Keratinocyte (primary cell): Measurements from ENCODE around the gene SCN8A. TPM values are rescaled to one million over a fixed set of nuclear protein-coding genes. Genes with fewer than 3 reads are reported as not detected.

ENCODE experiments used
- DNase-seq: peaks from one replicate; pipeline ENCODE4 v3.0.0-alpha.2; 2011; ENCODE audit warnings: low read depth, missing footprints, low spot score
- FAIRE-seq: peaks from 2 replicates; lab custom pipeline; 2011; peaks lifted over from hg19 to GRCh38; lab: Jason Lieb, UNC
- H2AFZ ChIP-seq: 2 replicates; pipeline ENCODE4 v1.6.0; 2012; ENCODE audit warnings: low read length, control low read depth, inconsistent platforms; ENCODE audit not compliant: control insufficient read depth
- H3K27ac ChIP-seq: 2 replicates; pipeline ENCODE4 v1.5.1; 2011; ENCODE audit warnings: low read length; ENCODE audit not compliant: control insufficient read depth, insufficient read depth
- H3K27me3 ChIP-seq: 3 replicates; pipeline ENCODE4 v1.6.0; 2011; ENCODE audit warnings: low read length; ENCODE audit not compliant: control insufficient read depth, insufficient read depth; ENCODE audit errors: extremely low read depth
- H3K36me3 ChIP-seq, 2 experiments: 2 replicates in 1 of 2; 3 replicates in 1 of 2; pipeline ENCODE4 v1.5.1; 2011; ENCODE audit warnings: low read length in 2 of 2, mild to moderate bottlenecking in 1 of 2; ENCODE audit not compliant: control insufficient read depth in 2 of 2, insufficient read depth in 2 of 2; ENCODE audit errors: extremely low read depth in 1 of 2
- H3K4me1 ChIP-seq: 3 replicates; pipeline ENCODE4 v1.5.1; 2011; ENCODE audit warnings: low read length; ENCODE audit not compliant: control insufficient read depth, insufficient read depth; ENCODE audit errors: extremely low read depth
- H3K4me2 ChIP-seq: 3 replicates; pipeline ENCODE4 v1.6.0; 2011; ENCODE audit warnings: low read depth, low read length; ENCODE audit not compliant: control insufficient read depth, insufficient read depth; ENCODE audit errors: extremely low read depth
- H3K4me3 ChIP-seq, 3 experiments: fragments of 200-600 bp in 1 of 3; sonication (generic) in 1 of 3; 2 replicates in 2 of 3; 3 replicates in 1 of 3; pipeline ENCODE4 v1.5.1; 2011 to 2016; ENCODE audit warnings: low read length in 3 of 3, mild to moderate bottlenecking in 3 of 3, control low read depth in 2 of 3, inconsistent platforms in 1 of 3, low read depth in 1 of 3, mixed read lengths in 1 of 3, mixed run types in 1 of 3, moderate library complexity in 1 of 3; ENCODE audit not compliant: control insufficient read depth in 2 of 3, insufficient read depth in 2 of 3; ENCODE audit errors: extremely low read depth in 1 of 3
- H3K79me2 ChIP-seq: 2 replicates; pipeline ENCODE4 v1.6.0; 2012; ENCODE audit warnings: low read length; ENCODE audit not compliant: control insufficient read depth, insufficient read depth
- H3K9ac ChIP-seq: 3 replicates; pipeline ENCODE4 v1.6.0; 2011; ENCODE audit warnings: low read length; ENCODE audit not compliant: control insufficient read depth, insufficient read depth; ENCODE audit errors: extremely low read depth
- H3K9me1 ChIP-seq: 3 replicates; pipeline ENCODE4 v1.6.0; 2011; ENCODE audit warnings: low read length; ENCODE audit not compliant: control insufficient read depth, insufficient read depth; ENCODE audit errors: extremely low read depth
- H3K9me3 ChIP-seq: 2 replicates; pipeline ENCODE4 v1.5.1; 2012; ENCODE audit warnings: low read depth, low read length; ENCODE audit not compliant: control insufficient read depth
- H4K20me1 ChIP-seq: 3 replicates; pipeline ENCODE4 v1.6.0; 2011; ENCODE audit warnings: low read length; ENCODE audit not compliant: control insufficient read depth, insufficient read depth; ENCODE audit errors: extremely low read depth
- EZH2 ChIP-seq: IDR thresholded peaks from one replicate; pipeline ENCODE4 v1.6.1; 2012; ENCODE audit warnings: inconsistent platforms, mild to moderate bottlenecking, low read length, moderate library complexity
- dilution Hi-C: fragments of 300-500 bp; cut with MboI; formaldehyde crosslinking; loops from one replicate; pipeline ENCODE4 v1.7.0; 2020; ENCODE audit warnings: low sequenced_read_pairs; ENCODE audit not compliant: extremely low pct_ligation_motif_present
- polyA plus RNA-seq, 5 experiments: library from polyadenylated mRNA; depleted of rRNA in 3 of 5; stranded (reverse) in 3 of 5; stranded (forward) in 1 of 5; unstranded in 1 of 5; fragments of >200 nt; gene quantifications; 1 replicate in 1 of 5; 2 replicates in 3 of 5; 3 replicates in 1 of 5; pipeline versions ENCODE4 v1.2.1 to v1.2.3, GENCODE V29; 2011 to 2012; ENCODE audit warnings: missing spikeins in 2 of 5, low read depth in 1 of 5, low replicate concordance in 1 of 5
- TF ChIP-seq, protein P1 (sequence below), 3 experiments: IDR thresholded peaks in 1 of 3; conservative IDR thresholded peaks in 1 of 3; optimal IDR thresholded peaks in 1 of 3; 2 replicates in 2 of 3; 3 replicates in 1 of 3; pipeline versions ENCODE3 to v1.5.1; 2011; ENCODE audit warnings: low read length in 3 of 3, mild to moderate bottlenecking in 3 of 3, moderate library complexity in 2 of 3, control low read depth in 1 of 3, inconsistent platforms in 1 of 3; ENCODE audit not compliant: insufficient read depth in 2 of 3; ENCODE audit errors: extremely low read depth in 1 of 3

The SCN8A gene
- polyA plus RNA-seq, 1 donor (not counting 4 experiments of a cell fraction or from before 2014, with no cell fraction given): 1.1 TPM

- no peaks in the 10 kb centered on the region for H3K36me3 ChIP-seq
- no peak for FAIRE-seq
- dilution Hi-C loops: no loop called here
- no peak overlapping the region for H2AFZ ChIP-seq
- H3K9me3 ChIP-seq: no peaks in the 10 kb centered on the region
- H3K9ac ChIP-seq: no peak overlapping the region
- TF ChIP-seq, protein P1, sequence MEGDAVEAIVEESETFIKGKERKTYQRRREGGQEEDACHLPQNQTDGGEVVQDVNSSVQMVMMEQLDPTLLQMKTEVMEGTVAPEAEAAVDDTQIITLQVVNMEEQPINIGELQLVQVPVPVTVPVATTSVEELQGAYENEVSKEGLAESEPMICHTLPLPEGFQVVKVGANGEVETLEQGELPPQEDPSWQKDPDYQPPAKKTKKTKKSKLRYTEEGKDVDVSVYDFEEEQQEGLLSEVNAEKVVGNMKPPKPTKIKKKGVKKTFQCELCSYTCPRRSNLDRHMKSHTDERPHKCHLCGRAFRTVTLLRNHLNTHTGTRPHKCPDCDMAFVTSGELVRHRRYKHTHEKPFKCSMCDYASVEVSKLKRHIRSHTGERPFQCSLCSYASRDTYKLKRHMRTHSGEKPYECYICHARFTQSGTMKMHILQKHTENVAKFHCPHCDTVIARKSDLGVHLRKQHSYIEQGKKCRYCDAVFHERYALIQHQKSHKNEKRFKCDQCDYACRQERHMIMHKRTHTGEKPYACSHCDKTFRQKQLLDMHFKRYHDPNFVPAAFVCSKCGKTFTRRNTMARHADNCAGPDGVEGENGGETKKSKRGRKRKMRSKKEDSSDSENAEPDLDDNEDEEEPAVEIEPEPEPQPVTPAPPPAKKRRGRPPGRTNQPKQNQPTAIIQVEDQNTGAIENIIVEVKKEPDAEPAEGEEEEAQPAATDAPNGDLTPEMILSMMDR (optimal IDR thresholded peaks at IDR 0.05 in 1 of 3, IDR thresholded peaks at IDR 0.05 in 1 of 3, conservative IDR thresholded peaks at IDR 0.05 in 1 of 3; ENCODE audit: extremely low read depth in 1 of 3, insufficient read depth in 2 of 3, low read length in 3 of 3): no peak
- TF ChIP-seq EZH2: no peak
- H3K27me3 ChIP-seq: peaks cover 7% of the 10 kb centered on the region
- H3K27ac ChIP-seq: no peak overlapping the region
- DNase-seq: no peak
- H3K79me2 ChIP-seq: no peaks in the 10 kb centered on the region
- H4K20me1 ChIP-seq: no peaks in the 10 kb centered on the region
- H3K4me3 ChIP-seq: no peak overlapping the region
- no peaks in the 10 kb centered on the region for H3K4me1 ChIP-seq
- no peak overlapping the region for H3K4me2 ChIP-seq
- no peaks in the 10 kb centered on the region for H3K9me1 ChIP-seq
Observed at GRCh38 chr12:51676875-51677274, 85.8 kb downstream of the SCN8A start.

- dilution Hi-C loops: no loop called here
- no peak overlapping the region for H3K4me3 ChIP-seq
- no peaks in the 10 kb centered on the region for H3K36me3 ChIP-seq
- H3K4me2 ChIP-seq: no peak overlapping the region
- TF ChIP-seq EZH2: no peak
- TF ChIP-seq, protein P1 (optimal IDR thresholded peaks at IDR 0.05 in 1 of 3, IDR thresholded peaks at IDR 0.05 in 1 of 3, conservative IDR thresholded peaks at IDR 0.05 in 1 of 3; ENCODE audit: extremely low read depth in 1 of 3, insufficient read depth in 2 of 3, low read length in 3 of 3): no peak
- no peak overlapping the region for H3K27ac ChIP-seq
- H4K20me1 ChIP-seq: no peaks in the 10 kb centered on the region
- FAIRE-seq (no peak), DNase-seq (no peak)
- peaks cover 7% of the 10 kb centered on the region for H3K27me3 ChIP-seq
- H3K9me1 ChIP-seq: no peaks in the 10 kb centered on the region
- no peaks in the 10 kb centered on the region for H3K9me3 ChIP-seq
- H3K9ac ChIP-seq: no peak overlapping the region
- H2AFZ ChIP-seq: no peak overlapping the region
- H3K79me2 ChIP-seq: no peaks in the 10 kb centered on the region
- no peaks in the 10 kb centered on the region for H3K4me1 ChIP-seq
Observed at GRCh38 chr12:51677284-51677968, 86.4 kb downstream of the SCN8A start.
